GM12878 (cell line): Measurements from ENCODE around the gene ABCA7. TPM values are rescaled to one million over a fixed set of nuclear protein-coding genes. Genes with fewer than 3 reads are reported as not detected.

Source experiments
- ATF2 ChIP-seq: IDR thresholded peaks from 2 replicates; pipeline ENCODE4 v1.6.1; 2012; ENCODE audit warnings: low read length, inconsistent platforms
- ATF3 ChIP-seq: IDR thresholded peaks from 2 replicates; pipeline ENCODE4 v1.6.1; 2011; ENCODE audit warnings: low read depth, mild to moderate bottlenecking, low read length, moderate library complexity, borderline replicate concordance; ENCODE audit errors: extremely low read depth
- BACH1 ChIP-seq: fragments of 450-650 bp; IDR thresholded peaks from 2 replicates; pipeline ENCODE4 v1.6.1; 2017; ENCODE audit warnings: mild to moderate bottlenecking, borderline replicate concordance
- BHLHE40 ChIP-seq, 2 experiments: fragments of 450-650 bp in 1 of 2; IDR thresholded peaks; 2 replicates each; pipeline ENCODE4 v1.6.1; 2011 to 2017; ENCODE audit warnings: low read depth in 2 of 2, borderline replicate concordance in 1 of 2, improper control_type of control experiment in 1 of 2, low read length in 1 of 2, mild to moderate bottlenecking in 1 of 2
- CUX1 ChIP-seq: IDR thresholded peaks from 2 replicates; pipeline ENCODE4 v1.6.1; 2012; ENCODE audit warnings: improper control_type of control experiment, low read depth, low read length; ENCODE audit not compliant: insufficient replicate concordance
- EP300 ChIP-seq, 2 experiments: fragments of 150-350 bp in 1 of 2; IDR thresholded peaks; 2 replicates each; pipeline ENCODE4 v1.6.1; 2011 to 2012; ENCODE audit warnings: low read depth in 2 of 2, low read length in 2 of 2, borderline replicate concordance in 1 of 2, improper control_type of control experiment in 1 of 2, inconsistent platforms in 1 of 2; ENCODE audit not compliant: control insufficient read depth in 1 of 2
- EZH2 ChIP-seq: IDR thresholded peaks from 2 replicates; pipeline ENCODE4 v1.6.1; 2012; ENCODE audit warnings: low read depth, mild to moderate bottlenecking, control low read depth, inconsistent platforms, low read length, borderline replicate concordance; ENCODE audit not compliant: control insufficient read depth
- HDGF ChIP-seq: fragments of 450-650 bp; IDR thresholded peaks from 2 replicates; pipeline ENCODE4 v1.6.1; 2016; ENCODE audit warnings: antibody characterized with exemption
- HSF1 ChIP-seq: fragments of 150-350 bp; IDR thresholded peaks from 2 replicates; pipeline ENCODE4 v1.6.1; 2014; ENCODE audit warnings: mild to moderate bottlenecking, low read depth, low read length
- NFYB ChIP-seq: IDR thresholded peaks from 2 replicates; pipeline ENCODE4 v1.6.1; 2011; ENCODE audit warnings: low read depth, mild to moderate bottlenecking, low read length, improper control_type of control experiment, moderate library complexity; ENCODE audit not compliant: insufficient read depth
- RBBP5 ChIP-seq: fragments of 200-600 bp; sonication (generic); conservative IDR thresholded peaks from 2 replicates; pipeline ENCODE4 v1.6.1; 2016
- RELB ChIP-seq: fragments of 450-650 bp; IDR thresholded peaks from 2 replicates; pipeline ENCODE4 v1.6.1; 2017; ENCODE audit warnings: low read depth, mild to moderate bottlenecking, moderate library complexity
- RUNX3 ChIP-seq: IDR thresholded peaks from 2 replicates; pipeline ENCODE4 v1.6.1; 2012; ENCODE audit warnings: low read length, inconsistent platforms
- STAT1 ChIP-seq: fragments of 450-650 bp; conservative IDR thresholded peaks from 2 replicates; pipeline ENCODE4 v1.6.1; 2014; ENCODE audit warnings: antibody characterized with exemption, mild to moderate bottlenecking
- TBL1XR1 ChIP-seq: IDR thresholded peaks from 2 replicates; pipeline ENCODE4 v1.6.1; 2012; ENCODE audit warnings: low read depth, low read length, improper control_type of control experiment
- ZNF217 ChIP-seq: fragments of 450-650 bp; IDR thresholded peaks from 2 replicates; pipeline ENCODE4 v1.6.1; 2017; ENCODE audit warnings: antibody characterized with exemption, mild to moderate bottlenecking
- polyA plus RNA-seq, 11 experiments: library from polyadenylated mRNA; depleted of rRNA in 4 of 11; unstranded in 6 of 11; stranded (reverse) in 5 of 11; fragments of >200 nt; fragmentation: Nextera tagmentation in 4 of 11; fragmentation: Illumina TruSeq in 1 of 11; extraction: Ambion mirVana in 4 of 11; extraction: Trizol in 1 of 11; gene quantifications; 1 replicate in 1 of 11; 2 replicates in 10 of 11; pipeline versions ENCODE4 v1.2.1 to v1.2.3, GENCODE V29; 2011 to 2016; ENCODE audit warnings: inconsistent platforms in 2 of 11, missing spikeins in 2 of 11, low read depth in 1 of 11
- total RNA-seq, 4 experiments: library from RNA; depleted of rRNA in 3 of 4; stranded (reverse); fragments of >200 nt in 3 of 4; fragmentation: Illumina TruSeq in 1 of 4; extraction: Trizol in 1 of 4; gene quantifications; 2 replicates each; pipeline versions ENCODE4 v1.2.1 to v1.2.3, GENCODE V29; 2013 to 2021

Gene ABCA7
- total and polyA plus RNA-seq, 10 of the 15 experiments (the other 5 are each of a cell fraction or from before 2014, with no cell fraction given): 1.0 to 49.5 (median 14.8) TPM

- no peak for TF ChIP-seq CUX1
- no peak for TF ChIP-seq EP300 (IDR thresholded peaks at IDR 0.05; ENCODE audit: borderline replicate concordance in 1 of 2, control insufficient read depth in 1 of 2, low read depth in 2 of 2, low read length in 2 of 2)
- no peak for TF ChIP-seq EZH2
- TF ChIP-seq HDGF: no peak
- TF ChIP-seq RUNX3: no peak
- TF ChIP-seq STAT1: no peak
- no peak for TF ChIP-seq HSF1
- peak in 1 of 2 experiments; percentile 46; a peak in 1 of 4 replicates for TF ChIP-seq BHLHE40 (IDR thresholded peaks at IDR 0.05; ENCODE audit: borderline replicate concordance in 1 of 2, low read depth in 2 of 2, low read length in 1 of 2)
- peak; percentile 77 for TF ChIP-seq ZNF217
- TF ChIP-seq NFYB: peak; percentile 88; the same call in 1 of the 2 replicates
- TF ChIP-seq TBL1XR1: no peak
- TF ChIP-seq BACH1: peak; percentile 80
- TF ChIP-seq ATF3: no peak
- TF ChIP-seq RELB: no peak
- TF ChIP-seq ATF2: no peak
- TF ChIP-seq RBBP5: no peak
These were observed 13.7 kb upstream of the ABCA7 start, which contains the start of gene CNN2 (continued) for GRCh38 chr19:1025960-1026782.
